ENCODE data around the gene GOLGA3.

DNA sequence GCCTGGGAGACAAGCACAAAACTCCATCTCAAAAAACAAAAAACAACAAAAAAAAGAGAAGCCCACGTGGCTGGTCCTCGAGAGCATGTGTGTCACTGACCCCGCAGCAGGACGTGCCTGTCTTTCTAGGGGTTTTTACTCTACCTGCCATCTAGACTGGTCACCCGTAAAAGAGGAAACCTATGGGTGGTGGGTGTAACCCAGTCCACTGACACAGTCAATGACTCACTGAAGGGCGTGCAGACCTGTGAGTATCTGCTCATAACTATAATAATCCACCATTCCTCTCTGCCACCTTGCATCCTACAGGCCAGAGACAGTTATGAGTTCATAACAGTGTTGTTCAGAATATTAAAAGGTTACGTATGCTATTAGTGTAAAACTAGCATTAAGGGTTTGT is 4.6 kb downstream of the GOLGA3 start:
- TF ChIP-seq E2F4 (IDR thresholded peaks at IDR 0.05; ENCODE audit: low read depth, low read length) = no peak
- TF ChIP-seq, protein P1, sequence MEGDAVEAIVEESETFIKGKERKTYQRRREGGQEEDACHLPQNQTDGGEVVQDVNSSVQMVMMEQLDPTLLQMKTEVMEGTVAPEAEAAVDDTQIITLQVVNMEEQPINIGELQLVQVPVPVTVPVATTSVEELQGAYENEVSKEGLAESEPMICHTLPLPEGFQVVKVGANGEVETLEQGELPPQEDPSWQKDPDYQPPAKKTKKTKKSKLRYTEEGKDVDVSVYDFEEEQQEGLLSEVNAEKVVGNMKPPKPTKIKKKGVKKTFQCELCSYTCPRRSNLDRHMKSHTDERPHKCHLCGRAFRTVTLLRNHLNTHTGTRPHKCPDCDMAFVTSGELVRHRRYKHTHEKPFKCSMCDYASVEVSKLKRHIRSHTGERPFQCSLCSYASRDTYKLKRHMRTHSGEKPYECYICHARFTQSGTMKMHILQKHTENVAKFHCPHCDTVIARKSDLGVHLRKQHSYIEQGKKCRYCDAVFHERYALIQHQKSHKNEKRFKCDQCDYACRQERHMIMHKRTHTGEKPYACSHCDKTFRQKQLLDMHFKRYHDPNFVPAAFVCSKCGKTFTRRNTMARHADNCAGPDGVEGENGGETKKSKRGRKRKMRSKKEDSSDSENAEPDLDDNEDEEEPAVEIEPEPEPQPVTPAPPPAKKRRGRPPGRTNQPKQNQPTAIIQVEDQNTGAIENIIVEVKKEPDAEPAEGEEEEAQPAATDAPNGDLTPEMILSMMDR (IDR thresholded peaks at IDR 0.05 in 2 of 3, conservative IDR thresholded peaks at IDR 0.05 in 1 of 3; ENCODE audit: control insufficient read depth in 2 of 3, extremely low read depth in 1 of 3, insufficient read depth in 1 of 3, low read depth in 3 of 3, low read length in 3 of 3) = no peak
- no peak for TF ChIP-seq JUNB (IDR thresholded peaks at IDR 0.05)
- TF ChIP-seq, protein P2, sequence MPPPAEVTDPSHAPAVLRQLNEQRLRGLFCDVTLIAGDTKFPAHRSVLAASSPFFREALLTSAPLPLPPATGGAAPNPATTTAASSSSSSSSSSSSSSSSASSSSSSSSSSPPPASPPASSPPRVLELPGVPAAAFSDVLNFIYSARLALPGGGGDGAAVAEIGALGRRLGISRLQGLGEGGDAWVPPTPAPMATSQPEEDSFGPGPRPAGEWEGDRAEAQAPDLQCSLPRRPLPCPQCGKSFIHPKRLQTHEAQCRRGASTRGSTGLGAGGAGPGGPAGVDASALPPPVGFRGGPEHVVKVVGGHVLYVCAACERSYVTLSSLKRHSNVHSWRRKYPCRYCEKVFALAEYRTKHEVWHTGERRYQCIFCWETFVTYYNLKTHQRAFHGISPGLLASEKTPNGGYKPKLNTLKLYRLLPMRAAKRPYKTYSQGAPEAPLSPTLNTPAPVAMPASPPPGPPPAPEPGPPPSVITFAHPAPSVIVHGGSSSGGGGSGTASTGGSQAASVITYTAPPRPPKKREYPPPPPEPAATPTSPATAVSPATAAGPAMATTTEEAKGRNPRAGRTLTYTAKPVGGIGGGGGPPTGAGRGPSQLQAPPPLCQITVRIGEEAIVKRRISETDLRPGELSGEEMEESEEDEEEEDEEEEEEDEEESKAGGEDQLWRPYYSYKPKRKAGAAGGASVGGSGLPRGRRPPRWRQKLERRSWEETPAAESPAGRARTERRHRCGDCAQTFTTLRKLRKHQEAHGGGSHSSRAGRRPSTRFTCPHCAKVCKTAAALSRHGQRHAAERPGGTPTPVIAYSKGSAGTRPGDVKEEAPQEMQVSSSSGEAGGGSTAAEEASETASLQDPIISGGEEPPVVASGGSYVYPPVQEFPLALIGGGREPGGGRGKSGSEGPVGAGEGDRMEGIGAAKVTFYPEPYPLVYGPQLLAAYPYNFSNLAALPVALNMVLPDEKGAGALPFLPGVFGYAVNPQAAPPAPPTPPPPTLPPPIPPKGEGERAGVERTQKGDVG (CRISPR knock-in tag; IDR thresholded peaks at IDR 0.05) = no peak
- no peak for TF ChIP-seq ZNF217 (IDR thresholded peaks at IDR 0.05)
- TF ChIP-seq BACH1 (IDR thresholded peaks at IDR 0.05; ENCODE audit: borderline replicate concordance) = no peak
- TF ChIP-seq RAD51 (IDR thresholded peaks at IDR 0.05) = no peak
- no peak for TF ChIP-seq RB1 (IDR thresholded peaks at IDR 0.05; ENCODE audit: borderline replicate concordance)
- no peak for TF ChIP-seq POLR2A (IDR thresholded peaks at IDR 0.05; ENCODE audit: low read depth, low read length)

All from GM12878 (cell line).